Mesodermal cell (in vitro differentiated cells): ENCODE results near the gene SPHK2.
"Not testable (repeated sequence)": the region's sequence is repeated elsewhere in the genome, so short reads cannot be mapped to it uniquely, and the experiment has no call there.

Source experiments
- H3K27ac ChIP-seq: 2 replicates; pipeline ENCODE4 v1.7.0; 2013; ENCODE audit warnings: mild to moderate bottlenecking, low read depth, low read length, moderate library complexity; ENCODE audit not compliant: severe bottlenecking
- H3K36me3 ChIP-seq: 2 replicates; pipeline ENCODE4 v1.7.1; 2013; ENCODE audit warnings: mild to moderate bottlenecking, low read length, moderate library complexity; ENCODE audit not compliant: control insufficient read depth, insufficient read depth
- H3K4me1 ChIP-seq: one replicate; pipeline ENCODE4 v1.7.1; 2013; ENCODE audit warnings: mild to moderate bottlenecking, low read length; ENCODE audit not compliant: insufficient read depth, control insufficient read depth, poor library complexity, severe bottlenecking
- H3K4me3 ChIP-seq: 2 replicates; pipeline ENCODE4 v1.7.0; 2013; ENCODE audit warnings: low read length, control low read depth, mild to moderate bottlenecking; ENCODE audit not compliant: insufficient read depth, poor library complexity, severe bottlenecking; ENCODE audit errors: extremely low read depth
- H3K9me3 ChIP-seq: 2 replicates; pipeline ENCODE4 v1.7.1; 2013; ENCODE audit warnings: mild to moderate bottlenecking, low read length, moderate library complexity; ENCODE audit not compliant: control insufficient read depth
- WGBS, 2 experiments: methylation state at CpG; one replicate each; pipeline ENCODE4 v1.1.5; 2013; ENCODE audit warnings: missing lambda C conversion rate in 2 of 2; ENCODE audit not compliant: insufficient coverage in 2 of 2; 5-methylcytosine and 5-hydroxymethylcytosine counted together

SPHK2 gene

GRCh38 chr19:48674921-48675824 lies 55.9 kb downstream of the SPHK2 start:
- Histone ChIP-seq H3K4me3 (no peak overlapping the region), H3K27ac (no peak overlapping the region), H3K9me3 (no peaks in the 10 kb centered on the region), H3K4me1 (no peaks in the 10 kb centered on the region), H3K36me3 (no peaks in the 10 kb centered on the region)
- 38 to 40% methylated on average over 26 of the region's 28 CpGs for WGBS, 2 experiments

GRCh38 chr19:48676487-48676886 lies 57.2 kb downstream of the SPHK2 start:
- 94 to 96% methylated on average over 14 to 17 of the region's 17 CpGs for WGBS, 2 experiments
- H3K36me3 ChIP-seq = no peaks in the 10 kb centered on the region

GRCh38 chr19:48676887-48677286 lies 57.6 kb downstream of the SPHK2 start:
- 92% methylated on average over 13 of the region's 13 CpGs for WGBS, 2 experiments
- Histone ChIP-seq H3K4me1 (no peaks in the 10 kb centered on the region), H3K27ac (no peak overlapping the region), H3K4me3 (no peak overlapping the region), H3K36me3 (no peaks in the 10 kb centered on the region), H3K9me3 (no peaks in the 10 kb centered on the region)

More at GRCh38 chr19:48676487-48676886, 57.2 kb downstream of the SPHK2 start:
- Histone ChIP-seq H3K9me3 (no peaks in the 10 kb centered on the region), H3K4me1 (no peaks in the 10 kb centered on the region), H3K4me3 (no peak overlapping the region), H3K27ac (no peak overlapping the region)

- H3K27ac ChIP-seq = no peak overlapping the region
- H3K36me3 ChIP-seq = no peaks in the 10 kb centered on the region
- no peak overlapping the region for H3K4me3 ChIP-seq
- no peaks in the 10 kb centered on the region for H3K4me1 ChIP-seq
- WGBS, 2 experiments = 83 to 100% methylated on average over 1 to 2 of the region's 4 CpGs
- no peaks in the 10 kb centered on the region for H3K9me3 ChIP-seq
Measured at GRCh38 chr19:48678201-48678600, 58.9 kb downstream of the SPHK2 start.

GRCh38 chr19:48680006-48680405 lies 60.7 kb downstream of the SPHK2 start:
- not testable (repeated sequence) for H3K4me1 ChIP-seq, H3K4me3 ChIP-seq, H3K27ac ChIP-seq, H3K36me3 ChIP-seq, H3K9me3 ChIP-seq
- WGBS, 2 experiments = 87 to 92% methylated on average over 4 to 5 of the region's 19 CpGs
